Cerebellar nuclear complex (tissue), 1 donor: ENCODE results near the gene UQCRHL.
"Not testable (repeated sequence)": the region's sequence is repeated elsewhere in the genome, so short reads cannot be mapped to it uniquely, and the experiment has no call there.

ENCODE experiments used
- DNase-seq, 2 experiments: peaks; one replicate each; lab custom pipeline; 2025; lab: John Stamatoyannopoulos, UW

UQCRHL gene

GRCh38 chr1:15835741-15836510 is 28.5 kb upstream of the UQCRHL start:
- DNase-seq: peak; percentile 73 to 96

GRCh38 chr1:15835205-15835740 is 27.8 kb upstream of the UQCRHL start:
- no peak for DNase-seq

- DNase-seq: peak in 1 of 2 experiments; percentile 36
Measured at GRCh38 chr1:15834406-15835204, 27.2 kb upstream of the UQCRHL start.

GRCh38 chr1:15833842-15834405 is 26.5 kb upstream of the UQCRHL start:
- DNase-seq: peak in 1 of 2 experiments; percentile 26

GRCh38 chr1:15833069-15833679 is 25.7 kb upstream of the UQCRHL start:
- DNase-seq: no peak

- DNase-seq: no peak
Measured at GRCh38 chr1:15830258-15830657, 22.8 kb upstream of the UQCRHL start.

GRCh38 chr1:15828931-15829330 is 21.5 kb upstream of the UQCRHL start:
- DNase-seq: not testable (repeated sequence)

- not testable (repeated sequence) for DNase-seq
Measured at GRCh38 chr1:15827567-15827966, 20.1 kb upstream of the UQCRHL start.

- no peak for DNase-seq
Measured at GRCh38 chr1:15826810-15827507, 19.5 kb upstream of the UQCRHL start.

GRCh38 chr1:15825800-15826199 is 18.4 kb upstream of the UQCRHL start:
- no peak for DNase-seq

- no peak for DNase-seq
Measured at GRCh38 chr1:15820478-15820877, 13.0 kb upstream of the UQCRHL start.

- no peak for DNase-seq
Measured at GRCh38 chr1:15816674-15817073, 9.2 kb upstream of the UQCRHL start.

- DNase-seq: no peak
Measured at GRCh38 chr1:15810073-15810472, 2.6 kb upstream of the UQCRHL start.

GRCh38 chr1:15808955-15809354 is 1.5 kb upstream of the UQCRHL start:
- DNase-seq: no peak

GRCh38 chr1:15807121-15807520 is 328 bp downstream of the UQCRHL start:
- DNase-seq: no peak

- no peak for DNase-seq
Measured at GRCh38 chr1:15804060-15804459, 3.4 kb downstream of the UQCRHL start.

- no peak for DNase-seq
Measured at GRCh38 chr1:15803380-15803779, 4.1 kb downstream of the UQCRHL start.

GRCh38 chr1:15802234-15802965 is 5.0 kb downstream of the UQCRHL start:
- DNase-seq: no peak

- no peak for DNase-seq
Measured at GRCh38 chr1:15799928-15800835, 7.3 kb downstream of the UQCRHL start.
